Measurements from ENCODE around the gene RASGRF1.

Gene RASGRF1

DNA sequence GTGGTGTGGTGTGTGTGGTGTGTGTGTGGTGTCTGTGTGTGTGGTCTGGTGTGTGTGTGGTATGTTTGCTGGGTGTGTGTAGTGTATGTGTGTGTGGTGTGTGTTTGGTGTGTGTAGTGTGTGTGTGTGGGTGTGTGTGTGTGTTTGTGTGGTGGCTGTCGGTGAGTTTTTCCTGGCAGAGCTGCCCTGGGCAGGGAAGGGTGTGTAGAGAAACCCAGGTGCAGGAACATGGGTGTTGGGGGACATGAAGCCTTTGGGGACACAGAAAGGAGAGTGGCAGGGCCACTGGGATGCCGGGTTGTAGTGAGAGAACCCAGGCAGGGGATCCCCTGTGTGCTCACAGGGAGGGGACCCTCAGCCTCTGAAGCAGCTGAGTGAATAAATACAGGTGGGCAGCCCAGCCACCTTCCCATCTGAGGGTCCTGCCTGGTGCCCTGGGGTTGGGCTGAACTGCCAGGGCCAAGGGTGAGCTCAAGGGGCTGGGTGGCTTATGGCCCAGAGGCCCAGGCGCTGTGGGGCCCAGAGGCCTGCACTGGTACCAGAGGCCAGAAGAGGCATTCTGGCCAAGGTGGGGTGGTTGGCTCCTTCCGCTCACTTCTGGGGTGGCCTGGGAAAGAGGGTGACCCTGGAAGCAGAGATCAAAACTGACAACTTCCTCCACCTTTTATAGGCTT, 97.2 kb downstream of the RASGRF1 start:
- TF ChIP-seq, protein P1, sequence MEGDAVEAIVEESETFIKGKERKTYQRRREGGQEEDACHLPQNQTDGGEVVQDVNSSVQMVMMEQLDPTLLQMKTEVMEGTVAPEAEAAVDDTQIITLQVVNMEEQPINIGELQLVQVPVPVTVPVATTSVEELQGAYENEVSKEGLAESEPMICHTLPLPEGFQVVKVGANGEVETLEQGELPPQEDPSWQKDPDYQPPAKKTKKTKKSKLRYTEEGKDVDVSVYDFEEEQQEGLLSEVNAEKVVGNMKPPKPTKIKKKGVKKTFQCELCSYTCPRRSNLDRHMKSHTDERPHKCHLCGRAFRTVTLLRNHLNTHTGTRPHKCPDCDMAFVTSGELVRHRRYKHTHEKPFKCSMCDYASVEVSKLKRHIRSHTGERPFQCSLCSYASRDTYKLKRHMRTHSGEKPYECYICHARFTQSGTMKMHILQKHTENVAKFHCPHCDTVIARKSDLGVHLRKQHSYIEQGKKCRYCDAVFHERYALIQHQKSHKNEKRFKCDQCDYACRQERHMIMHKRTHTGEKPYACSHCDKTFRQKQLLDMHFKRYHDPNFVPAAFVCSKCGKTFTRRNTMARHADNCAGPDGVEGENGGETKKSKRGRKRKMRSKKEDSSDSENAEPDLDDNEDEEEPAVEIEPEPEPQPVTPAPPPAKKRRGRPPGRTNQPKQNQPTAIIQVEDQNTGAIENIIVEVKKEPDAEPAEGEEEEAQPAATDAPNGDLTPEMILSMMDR (conservative IDR thresholded peaks at IDR 0.05; ENCODE audit: control insufficient read depth, insufficient read depth, low read depth, low read length), result no peak
- no peak overlapping the region for H3K4me3 ChIP-seq (ENCODE audit: control insufficient read depth, low read depth, low read length)
- DNase-seq (ENCODE audit: low read depth), result no peak

DNA sequence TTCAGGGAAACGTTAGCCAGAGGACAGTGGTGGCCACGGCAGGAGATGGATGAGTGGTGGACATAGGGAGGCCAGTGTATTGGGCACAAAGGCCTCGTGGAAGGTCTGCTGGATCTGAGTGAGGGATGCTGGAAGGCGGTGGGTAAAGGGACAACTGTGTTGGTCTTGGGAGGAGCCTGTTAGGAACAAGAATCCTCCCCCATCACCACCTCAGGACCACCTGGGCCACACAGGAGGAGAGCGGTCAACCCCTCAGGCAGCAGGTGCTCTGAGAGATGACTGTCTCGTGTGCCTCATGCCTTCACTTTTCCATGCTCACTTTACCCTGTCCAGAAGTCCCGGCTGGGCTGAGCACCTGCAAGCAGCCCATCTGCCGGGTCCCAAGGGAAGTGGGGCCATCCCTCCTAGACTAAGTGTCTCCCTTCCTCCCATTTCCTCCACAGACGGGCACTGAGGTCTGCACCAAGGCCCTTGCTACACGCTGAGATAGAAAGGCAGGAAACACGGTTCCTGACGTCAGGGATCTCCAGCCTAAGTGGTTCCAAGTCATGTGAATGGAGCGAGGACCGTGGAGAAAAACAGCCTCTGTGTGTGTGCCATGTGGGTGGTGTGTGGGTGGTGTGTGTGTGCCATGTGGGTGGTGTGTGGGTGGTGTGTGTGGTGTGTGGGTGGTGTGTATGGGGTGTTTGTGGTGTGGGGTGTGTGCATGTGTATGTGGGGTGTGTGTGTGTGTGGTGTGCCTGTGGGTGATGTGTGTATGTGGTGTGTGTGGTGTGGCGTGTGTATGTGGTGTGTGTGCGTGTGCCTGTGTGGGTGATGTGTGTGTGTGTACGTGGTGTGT, 97.9 kb downstream of the RASGRF1 start:
- TF ChIP-seq, protein P1 (conservative IDR thresholded peaks at IDR 0.05; ENCODE audit: control insufficient read depth, insufficient read depth, low read depth, low read length), result no peak
- H3K4me3 ChIP-seq (ENCODE audit: control insufficient read depth, low read depth, low read length), result no peak overlapping the region
- no peak for DNase-seq (ENCODE audit: low read depth)

DNA sequence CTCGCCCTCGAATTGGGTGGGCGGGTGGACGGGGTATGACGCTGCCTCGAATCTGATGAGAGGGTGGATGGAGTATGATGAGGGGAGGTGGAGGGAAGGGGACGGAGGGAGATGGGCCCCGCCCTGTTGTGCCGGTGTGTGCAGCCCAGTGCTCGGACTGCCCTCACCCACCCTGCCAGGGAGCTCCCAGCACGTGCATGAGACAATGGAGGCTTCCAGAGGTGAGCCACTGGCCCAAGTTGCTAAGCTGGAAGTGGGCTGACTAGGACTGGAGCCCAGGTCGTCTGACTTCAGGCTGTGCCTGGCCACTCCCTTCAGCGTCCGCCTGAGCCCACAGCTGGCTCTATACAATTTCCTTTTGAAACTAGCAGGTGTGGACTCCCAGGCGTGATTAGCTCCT, 98.7 kb downstream of the RASGRF1 start:
- no peak for DNase-seq (ENCODE audit: low read depth)
- TF ChIP-seq, protein P1 (conservative IDR thresholded peaks at IDR 0.05; ENCODE audit: control insufficient read depth, insufficient read depth, low read depth, low read length), result no peak
- H3K4me3 ChIP-seq (ENCODE audit: control insufficient read depth, low read depth, low read length), result no peak overlapping the region

DNA sequence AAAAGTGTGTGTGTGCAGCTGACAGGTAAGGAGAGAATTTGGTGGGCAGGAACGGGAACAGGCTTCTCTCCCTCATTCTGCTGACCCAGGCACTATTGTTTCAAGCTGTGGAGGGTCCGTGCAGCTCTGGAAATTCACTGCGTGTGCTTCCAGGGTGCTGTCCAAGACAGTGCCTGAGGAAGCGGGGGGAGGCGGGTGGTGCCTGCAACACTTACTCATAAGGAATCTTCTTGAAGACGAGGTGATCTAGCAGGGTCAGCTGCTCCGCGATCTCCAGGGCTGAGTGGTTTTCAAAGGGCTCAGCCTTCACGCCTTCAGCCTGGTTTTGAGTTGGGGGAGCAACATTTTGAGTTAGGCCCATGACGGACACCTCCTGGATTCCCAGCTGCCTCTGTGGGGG, 99.1 kb downstream of the RASGRF1 start:
- TF ChIP-seq, protein P1 (conservative IDR thresholded peaks at IDR 0.05; ENCODE audit: control insufficient read depth, insufficient read depth, low read depth, low read length), result no peak
- no peak overlapping the region for H3K4me3 ChIP-seq (ENCODE audit: control insufficient read depth, low read depth, low read length)
- peak; percentile 47 for DNase-seq (ENCODE audit: low read depth)

DNA sequence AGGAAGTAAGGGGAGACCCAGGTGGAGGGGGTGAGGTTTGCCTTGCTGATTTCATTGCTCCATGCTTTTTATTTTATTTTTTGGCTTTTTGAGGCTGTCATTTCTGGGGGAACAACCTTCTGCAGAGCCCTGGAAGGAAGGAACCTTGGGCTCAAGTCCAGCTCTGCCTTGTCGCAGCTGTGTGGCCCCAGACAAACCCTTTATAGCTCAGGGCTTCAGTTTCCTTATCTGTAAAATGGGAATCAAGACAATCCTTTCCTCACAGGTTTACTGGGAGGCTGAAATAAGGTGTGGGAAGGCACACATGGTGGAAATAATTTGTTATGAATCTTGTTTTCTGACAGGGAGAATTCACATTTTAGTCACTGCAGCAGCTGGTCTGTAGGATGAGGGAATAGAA, 100.3 kb downstream of the RASGRF1 start:
- H3K4me3 ChIP-seq (ENCODE audit: control insufficient read depth, low read depth, low read length), result no peak overlapping the region
- TF ChIP-seq, protein P1 (conservative IDR thresholded peaks at IDR 0.05; ENCODE audit: control insufficient read depth, insufficient read depth, low read depth, low read length), result no peak
- DNase-seq (ENCODE audit: low read depth), result no peak

DNA sequence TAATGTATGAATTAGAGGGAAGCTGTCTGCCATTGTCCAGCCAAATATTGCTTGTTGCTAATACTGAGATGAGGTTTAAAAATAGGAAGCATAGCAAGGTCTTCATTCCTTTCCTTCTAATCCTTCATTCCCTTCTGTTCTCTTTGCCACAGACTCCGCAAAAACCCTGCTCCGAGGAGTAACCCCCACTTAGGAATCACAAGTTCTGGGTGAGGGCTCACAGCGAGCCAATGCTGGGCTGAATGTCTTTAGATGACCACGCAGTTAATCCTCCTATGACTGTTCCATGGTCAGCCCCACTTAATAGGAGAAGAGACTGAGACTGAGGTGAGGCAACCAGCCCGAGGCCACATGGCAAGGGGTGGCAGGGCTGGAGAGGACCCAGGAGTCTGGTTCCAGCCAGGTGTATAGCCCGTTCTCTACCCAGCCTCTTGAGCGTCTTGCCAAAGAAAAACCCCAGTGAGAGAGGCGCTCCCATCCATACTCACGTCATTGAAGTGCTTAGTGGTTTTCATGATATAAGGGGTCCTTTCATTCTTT, 100.8 kb downstream of the RASGRF1 start:
- no peak overlapping the region for H3K4me3 ChIP-seq (ENCODE audit: control insufficient read depth, low read depth, low read length)
- TF ChIP-seq, protein P1 (conservative IDR thresholded peaks at IDR 0.05; ENCODE audit: control insufficient read depth, insufficient read depth, low read depth, low read length), result no peak
- DNase-seq (ENCODE audit: low read depth), result no peak

Data from fibroblast of mammary gland (primary cell).